Ammon's horn (tissue), 1 donor: ENCODE measurements around the gene CADM2.
"Not testable (repeated sequence)": the region's sequence is repeated elsewhere in the genome, so short reads cannot be mapped to it uniquely, and the experiment has no call there.

Source experiments
- DNase-seq: peaks from one replicate; pipeline ENCODE4 v3.0.0-alpha.2; 2016; ENCODE audit warnings: low spot score

The CADM2 gene

GRCh38 chr3:85670634-85671205 is 711.9 kb downstream of the CADM2 start:
- no peak for DNase-seq

- DNase-seq = no peak
These were observed 714.0 kb downstream of the CADM2 start for GRCh38 chr3:85672761-85673160.

GRCh38 chr3:85678713-85679112 is 719.9 kb downstream of the CADM2 start:
- no peak for DNase-seq

GRCh38 chr3:85681906-85682305 is 723.1 kb downstream of the CADM2 start:
- DNase-seq = no peak

GRCh38 chr3:85691196-85691595 is 732.4 kb downstream of the CADM2 start:
- no peak for DNase-seq

GRCh38 chr3:85697156-85697555 is 738.4 kb downstream of the CADM2 start:
- no peak for DNase-seq

- DNase-seq = no peak
These were observed 747.3 kb downstream of the CADM2 start for GRCh38 chr3:85706130-85706529.

GRCh38 chr3:85708325-85708724 is 749.5 kb downstream of the CADM2 start:
- DNase-seq = not testable (repeated sequence)

- DNase-seq = no peak
These were observed 750.6 kb downstream of the CADM2 start for GRCh38 chr3:85709346-85709892.

GRCh38 chr3:85710490-85710889 is 751.7 kb downstream of the CADM2 start:
- DNase-seq = no peak

- DNase-seq = no peak
These were observed 762.8 kb downstream of the CADM2 start for GRCh38 chr3:85721409-85722145.

- DNase-seq = no peak
These were observed 767.0 kb downstream of the CADM2 start for GRCh38 chr3:85725809-85726208.

- DNase-seq = no peak
These were observed 767.5 kb downstream of the CADM2 start for GRCh38 chr3:85726241-85726640.

- DNase-seq = no peak
These were observed 779.1 kb downstream of the CADM2 start for GRCh38 chr3:85737846-85738245.

- no peak for DNase-seq
These were observed 781.8 kb downstream of the CADM2 start for GRCh38 chr3:85740561-85740960.

- no peak for DNase-seq
These were observed 799.7 kb downstream of the CADM2 start for GRCh38 chr3:85758442-85758841.

- DNase-seq = no peak
These were observed 801.6 kb downstream of the CADM2 start for GRCh38 chr3:85760342-85760741.

GRCh38 chr3:85780806-85781205 is 822.0 kb downstream of the CADM2 start:
- no peak for DNase-seq

- DNase-seq = no peak
These were observed 823.0 kb downstream of the CADM2 start for GRCh38 chr3:85781806-85782205.

- no peak for DNase-seq
These were observed 824.5 kb downstream of the CADM2 start for GRCh38 chr3:85783291-85783690.

GRCh38 chr3:85785766-85786165 is 827.0 kb downstream of the CADM2 start:
- DNase-seq = no peak

- no peak for DNase-seq
These were observed 831.7 kb downstream of the CADM2 start for GRCh38 chr3:85790445-85791030.

- no peak for DNase-seq
These were observed 837.4 kb downstream of the CADM2 start for GRCh38 chr3:85796140-85796539.
